SK-N-SH (cell line): Measurements from ENCODE around the gene UBE2G2. TPM values are rescaled to one million over a fixed set of nuclear protein-coding genes. Genes with fewer than 3 reads are reported as not detected.
A peak's percentile ranks its signal among the peaks of the same experiment; 100 is the strongest.

Experiments
- CTCF ChIA-PET: fragments of 300-600, 350-600 bp; formaldehyde crosslinking; extraction: SDS; loops from one replicate; lab custom pipeline; 2021; lab: Yijun Ruan, JAX
- POLR2A ChIA-PET: fragments of 350-600 bp; sonication (Branson Sonifier 250); formaldehyde crosslinking; extraction: SDS; loops from one replicate; lab custom pipeline; 2020; ENCODE audit warnings: antibody characterized with exemption, inconsistent platforms; lab: Yijun Ruan, JAX
- DNase-seq: peaks from one replicate; pipeline ENCODE4 v3.0.0; 2012
- H2AFZ ChIP-seq: fragments of 200-600 bp; sonication (generic); 2 replicates; pipeline ENCODE4 v1.8.1; 2016; ENCODE audit warnings: antibody characterized with exemption, mild to moderate bottlenecking, low read depth
- H3F3A ChIP-seq: fragments of 200-600 bp; sonication (generic); replicated peaks from 2 replicates; pipeline ENCODE3; 2016; ENCODE audit warnings: antibody characterized with exemption, mild to moderate bottlenecking; ENCODE audit not compliant: insufficient read depth
- H3K27ac ChIP-seq, 2 experiments: fragments of 200-500 bp in 1 of 2; fragments of 200-600 bp in 1 of 2; sonication (Bioruptor generic) in 1 of 2; sonication (generic), shearing (Covaris generic) in 1 of 2; 2 replicates each; pipeline versions ENCODE4 v1.5.1 to v1.6.1; 2014 to 2016; ENCODE audit warnings: low read depth in 2 of 2, inconsistent platforms in 1 of 2, low read length in 1 of 2, mild to moderate bottlenecking in 1 of 2, mixed read lengths in 1 of 2
- H3K27me3 ChIP-seq: fragments of 200-600 bp; sonication (generic), shearing (Covaris generic); 2 replicates; pipeline ENCODE4 v1.6.1; 2016; ENCODE audit warnings: mixed run types; ENCODE audit not compliant: insufficient read depth
- H3K36me3 ChIP-seq, 2 experiments: fragments of 200-500 bp in 1 of 2; fragments of 200-600 bp in 1 of 2; sonication (Bioruptor generic) in 1 of 2; sonication (generic) in 1 of 2; replicated peaks in 1 of 2; 2 replicates each; pipeline versions ENCODE3 to v1.5.1; 2014 to 2016; ENCODE audit warnings: low read length in 1 of 2, mild to moderate bottlenecking in 1 of 2; ENCODE audit not compliant: insufficient read depth in 2 of 2, control insufficient read depth in 1 of 2
- H3K4me1 ChIP-seq, 2 experiments: fragments of 200-500 bp in 1 of 2; fragments of 200-600 bp in 1 of 2; sonication (Bioruptor generic) in 1 of 2; sonication (generic), shearing (Covaris generic) in 1 of 2; 2 replicates each; pipeline versions ENCODE4 v1.5.1 to v1.6.1; 2014 to 2016; ENCODE audit warnings: low read depth in 1 of 2, low read length in 1 of 2, mixed run types in 1 of 2; ENCODE audit not compliant: insufficient read depth in 2 of 2, control insufficient read depth in 1 of 2
- H3K4me2 ChIP-seq: fragments of 200-600 bp; sonication (generic), shearing (Covaris generic); 2 replicates; pipeline ENCODE4 v1.6.1; 2017; ENCODE audit warnings: mixed run types
- H3K4me3 ChIP-seq, 2 experiments: fragments of 200-500 bp in 1 of 2; fragments of 200-600 bp in 1 of 2; sonication (Bioruptor generic) in 1 of 2; sonication (generic), shearing (Covaris generic) in 1 of 2; 2 replicates each; pipeline versions ENCODE4 v1.5.1 to v1.8.1; 2014 to 2016; ENCODE audit warnings: low read depth in 2 of 2, inconsistent platforms in 1 of 2, low read length in 1 of 2, mild to moderate bottlenecking in 1 of 2, mixed read lengths in 1 of 2, moderate library complexity in 1 of 2
- H3K79me2 ChIP-seq: fragments of 200-600 bp; sonication (generic); 2 replicates; pipeline ENCODE4 v1.8.1; 2017; ENCODE audit warnings: mild to moderate bottlenecking; ENCODE audit not compliant: insufficient read depth
- H3K9ac ChIP-seq: fragments of 200-600 bp; sonication (generic); 2 replicates; pipeline ENCODE4 v1.6.1; 2017; ENCODE audit warnings: mixed run types
- H3K9me2 ChIP-seq: fragments of 200-600 bp; sonication (generic); 2 replicates; pipeline ENCODE4 v1.6.1; 2017; ENCODE audit warnings: mixed run types
- H3K9me3 ChIP-seq: fragments of 200-600 bp; sonication (generic); 2 replicates; pipeline ENCODE4 v1.6.1; 2017; ENCODE audit warnings: mixed run types, mild to moderate bottlenecking, moderate library complexity
- H4K20me1 ChIP-seq: fragments of 200-600 bp; sonication (generic); 2 replicates; pipeline ENCODE4 v1.6.1; 2017; ENCODE audit warnings: mild to moderate bottlenecking, mixed run types; ENCODE audit not compliant: insufficient read depth
- CHD2 ChIP-seq: fragments of 150-350 bp; IDR thresholded peaks from 2 replicates; pipeline ENCODE4 v1.6.1; 2018; ENCODE audit warnings: low read length; ENCODE audit not compliant: partially characterized antibody
- ELF1 ChIP-seq: IDR thresholded peaks from 2 replicates; pipeline ENCODE4 v1.4.0; 2012
- EP300 ChIP-seq, 2 experiments: IDR thresholded peaks; 2 replicates each; pipeline versions ENCODE4 v1.4.0 to v1.6.1; 2012; ENCODE audit warnings: borderline replicate concordance in 1 of 2, low read depth in 1 of 2, low read length in 1 of 2
- FOXJ3 ChIP-seq: sonication (generic); formaldehyde crosslinking; IDR thresholded peaks from 2 replicates; pipeline ENCODE4 v1.5.1; 2020; ENCODE audit warnings: mild to moderate bottlenecking, missing genetic modification reagents
- FOXM1 ChIP-seq: IDR thresholded peaks from 2 replicates; pipeline ENCODE4 v1.4.0; 2012; ENCODE audit warnings: low read depth, mild to moderate bottlenecking
- MAX ChIP-seq: IDR thresholded peaks from 2 replicates; pipeline ENCODE4 v1.4.0; 2012; ENCODE audit warnings: low read depth
- NRF1 ChIP-seq: IDR thresholded peaks from 2 replicates; pipeline ENCODE4 v1.6.1; 2012; ENCODE audit warnings: low read depth, mild to moderate bottlenecking, low read length
- PBX3 ChIP-seq: IDR thresholded peaks from 2 replicates; pipeline ENCODE4; 2012
- POLR2AphosphoS5 ChIP-seq: IDR thresholded peaks from 2 replicates; pipeline ENCODE4 v1.6.1; 2012; ENCODE audit warnings: low read depth, low read length
- RCOR1 ChIP-seq: fragments of 150-350 bp; IDR thresholded peaks from 2 replicates; pipeline ENCODE4 v1.6.1; 2017; ENCODE audit warnings: antibody characterized with exemption, low read length
- RFX5 ChIP-seq: IDR thresholded peaks from 2 replicates; pipeline ENCODE4 v1.6.1; 2012; ENCODE audit warnings: mild to moderate bottlenecking, improper control_type of control experiment, low read length
- RXRA ChIP-seq: IDR thresholded peaks from 2 replicates; pipeline ENCODE4 v1.4.0; 2012; ENCODE audit warnings: low read depth, mild to moderate bottlenecking, borderline replicate concordance
- SIN3A ChIP-seq: IDR thresholded peaks from 2 replicates; pipeline ENCODE4 v1.6.1; 2012; ENCODE audit warnings: low read depth, mild to moderate bottlenecking, low read length, moderate library complexity, borderline replicate concordance
- USF1 ChIP-seq: IDR thresholded peaks from 2 replicates; pipeline ENCODE4 v1.4.0; 2012; ENCODE audit warnings: low read depth, borderline replicate concordance
- USF2 ChIP-seq: fragments of 150-350 bp; IDR thresholded peaks from 2 replicates; pipeline ENCODE4 v1.6.1; 2017; ENCODE audit warnings: antibody characterized with exemption, low read length, low read depth, borderline replicate concordance
- YY1 ChIP-seq: IDR thresholded peaks from 2 replicates; pipeline ENCODE4 v1.4.0; 2012; ENCODE audit warnings: low read depth, mild to moderate bottlenecking
- WGBS: methylation state at CpG from one replicate; pipeline ENCODE4 v1.1.6; 2017; ENCODE audit warnings: low lambda C conversion rate; 5-methylcytosine and 5-hydroxymethylcytosine counted together
- polyA plus RNA-seq, 3 experiments: library from polyadenylated mRNA; depleted of rRNA; stranded (reverse); fragments of >200 nt; gene quantifications; 2 replicates each; pipeline ENCODE4 v1.2.3, GENCODE V29; 2012

UBE2G2 gene
- polyA plus RNA-seq, 1 of the 3 experiments (the other 2 are of a cell fraction), result 129 TPM

- Histone ChIP-seq H3K79me2 (peaks cover 16% of the 10 kb centered on the region; the same call in 1 of the 2 replicates), H3K4me2 (no peak overlapping the region), H3K9me2 (no peaks in the 10 kb centered on the region), H3K27me3 (no peaks in the 10 kb centered on the region), H3K9ac (no peak overlapping the region), H3K27ac (no peak overlapping the region; a peak in 1 of 4 replicates), H3K4me3 (no peak overlapping the region), H4K20me1 (no peaks in the 10 kb centered on the region), H3K9me3 (no peaks in the 10 kb centered on the region), H3F3A (no peaks in the 10 kb centered on the region), H2AFZ (no peak overlapping the region), H3K4me1 (peaks cover 0 to 4% of the 10 kb centered on the region in 2 experiments; a peak in 1 of 4 replicates), H3K36me3 (peaks cover 34 to 84% of the 10 kb centered on the region in 2 experiments)
- DNase-seq, result peak; percentile 49
- no peak for TF ChIP-seq RFX5
- TF ChIP-seq POLR2AphosphoS5, result no peak
- no peak for TF ChIP-seq SIN3A
- no peak for TF ChIP-seq PBX3
- TF ChIP-seq CHD2, result no peak
- no peak for TF ChIP-seq YY1
- no peak for TF ChIP-seq NRF1
- no peak for TF ChIP-seq EP300 (IDR thresholded peaks at IDR 0.05; ENCODE audit: borderline replicate concordance in 1 of 2, low read depth in 1 of 2, low read length in 1 of 2)
- TF ChIP-seq RCOR1, result no peak
- TF ChIP-seq ELF1, result no peak
- TF ChIP-seq USF2, result no peak
- TF ChIP-seq RXRA, result no peak
- no peak for TF ChIP-seq FOXM1
- TF ChIP-seq USF1, result no peak
- TF ChIP-seq FOXJ3 (CRISPR knock-in tag), result no peak
- no peak for TF ChIP-seq MAX
- 86% methylated on average over 15 of the region's 20 CpGs for WGBS
- ChIA-PET CTCF (interaction anchor here (0.9 to 2.5 kb wide), 3 partner anchors 20 to 27 kb away, joined by 3 to 9 read pairs (median 6); no protein-coding TSS in a partner anchor), POLR2A (no interaction called here)
Measured at GRCh38 chr21:44773291-44773932, 28.2 kb downstream of the UBE2G2 start.
